T-cell (primary cell): ENCODE data around the gene CPNE6. TPM values are rescaled to one million over a fixed set of nuclear protein-coding genes. Genes with fewer than 3 reads are reported as not detected.

Experiments
- ATAC-seq, 4 experiments: fragments of 200-7000 bp in 3 of 4; fragments of 150-1000 bp in 1 of 4; cut with Tn5 transposase; replicated peaks in 1 of 4; 1 replicate in 3 of 4; 2 replicates in 1 of 4; pipeline ENCODE4 v1.10.0; 2021; ENCODE audit warnings: moderate library complexity in 3 of 4, mild to moderate bottlenecking in 2 of 4, moderate number of reproducible peaks in 1 of 4
- CTCF ChIA-PET, 2 donors: fragments of 300-600 bp; sonication (Branson Sonifier 250); formaldehyde crosslinking; loops; one replicate each; lab custom pipeline; 2022; ENCODE audit warnings: antibody characterized with exemption in 2 of 2; lab: Charles Lee
- POLR2A ChIA-PET, 2 donors: fragments of 300-600 bp; sonication (Branson Sonifier 250); formaldehyde crosslinking; loops; one replicate each; lab custom pipeline; 2022; ENCODE audit warnings: antibody characterized with exemption in 2 of 2; lab: Charles Lee
- DNase-seq, 35 experiments: peaks; one replicate each; pipeline versions ENCODE4 v3.0.0 to v3.0.0-alpha.2; 2013 to 2023
- H3K27ac ChIP-seq: one replicate; pipeline ENCODE4 v1.5.1; 2013; ENCODE audit warnings: low read length
- H3K27me3 ChIP-seq, 2 experiments: replicated peaks in 1 of 2; 1 replicate in 1 of 2; 2 replicates in 1 of 2; pipeline versions ENCODE4 v1.6.1 to v1.7.0; 2013; ENCODE audit warnings: low read length in 1 of 2, mixed read lengths in 1 of 2; ENCODE audit not compliant: control insufficient read depth in 2 of 2, insufficient read depth in 2 of 2; ENCODE audit errors: extremely low read depth in 1 of 2
- H3K36me3 ChIP-seq, 2 donors: 1 replicate in 1 of 2; 2 replicates in 1 of 2; pipeline versions ENCODE4 v1.6.1 to v1.7.0; 2013; ENCODE audit warnings: low read length in 1 of 2; ENCODE audit not compliant: control insufficient read depth in 2 of 2, insufficient read depth in 1 of 2; ENCODE audit errors: extremely low read depth in 1 of 2
- H3K4me1 ChIP-seq, 2 experiments: 1 replicate in 1 of 2; 2 replicates in 1 of 2; pipeline versions ENCODE4 v1.6.1 to v1.7.0; 2013; ENCODE audit warnings: low read length in 2 of 2, mixed read lengths in 1 of 2; ENCODE audit not compliant: insufficient read depth in 2 of 2, control insufficient read depth in 1 of 2; ENCODE audit errors: extremely low read depth in 1 of 2
- H3K4me3 ChIP-seq, 2 donors: 1 replicate in 1 of 2; 2 replicates in 1 of 2; pipeline versions ENCODE4 v1.5.1 to v1.7.0; 2013; ENCODE audit warnings: mild to moderate bottlenecking in 2 of 2, low read length in 1 of 2, moderate library complexity in 1 of 2; ENCODE audit not compliant: control insufficient read depth in 1 of 2; ENCODE audit errors: extremely low read depth in 1 of 2
- H3K9me3 ChIP-seq: 2 replicates; pipeline ENCODE4 v1.7.0; 2013
- H3K27ac Mint-ChIP-seq, 2 donors: one replicate each; pipeline ENCODE4 v1.8.0; 2020 to 2021; ENCODE audit warnings: mild to moderate bottlenecking in 2 of 2, mixed read lengths in 2 of 2
- H3K27me3 Mint-ChIP-seq, 2 donors: one replicate each; pipeline ENCODE4 v1.8.0; 2021 to 2022; ENCODE audit warnings: mixed read lengths in 2 of 2
- H3K36me3 Mint-ChIP-seq: one replicate; pipeline ENCODE4 v1.8.0; 2021; ENCODE audit warnings: mixed read lengths
- H3K4me1 Mint-ChIP-seq, 3 donors: one replicate each; pipeline ENCODE4 v1.8.0; 2020 to 2022; ENCODE audit warnings: mixed read lengths in 3 of 3, mild to moderate bottlenecking in 1 of 3
- H3K4me3 Mint-ChIP-seq, 3 donors: one replicate each; pipeline ENCODE4 v1.8.0; 2020 to 2022; ENCODE audit warnings: mild to moderate bottlenecking in 3 of 3, mixed read lengths in 3 of 3, moderate library complexity in 3 of 3
- H3K9me3 Mint-ChIP-seq, 3 donors: one replicate each; pipeline ENCODE4 v1.8.0; 2020 to 2022; ENCODE audit warnings: mixed read lengths in 3 of 3
- WGBS: methylation state at CpG from one replicate; pipeline ENCODE4 v1.1.5; 2013; ENCODE audit warnings: missing lambda C conversion rate; ENCODE audit not compliant: insufficient coverage; 5-methylcytosine and 5-hydroxymethylcytosine counted together
- total RNA-seq, 35 experiments: library from RNA in 6 of 35; stranded (reverse) in 6 of 35; fragments of 120-200 nt in 1 of 35; gene quantifications; one replicate each; pipeline versions ENCODE4 v1.2.1 to v1.2.4 and lab custom pipeline; 2013 to 2026

CPNE6 gene
- total RNA-seq, 5 donors from 2014 or later (not counting 1 experiment from before 2014, with no cell fraction given), result not detected

- no CpG with 5 or more reads among the region's 1 CpG for WGBS
- no peaks in the 10 kb centered on the region for H3K9me3 ChIP-seq
- ChIA-PET CTCF (interaction anchor here in 1 of 2 donors (1.4 kb wide), 1 partner anchor 22 kb away, joined by 4 read pairs; no protein-coding TSS in a partner anchor), POLR2A (no interaction called here)
- H3K4me3 ChIP-seq, result no peak overlapping the region
- H3K27ac ChIP-seq, result no peak overlapping the region
- no peaks in the 10 kb centered on the region for H3K36me3 Mint-ChIP-seq
- no peaks in the 10 kb centered on the region for H3K27me3 Mint-ChIP-seq
- no peak for ATAC-seq
- H3K27me3 ChIP-seq, result no peaks in the 10 kb centered on the region
- peaks cover 8 to 20% (median 11%) of the 10 kb centered on the region in 3 donors for H3K4me1 Mint-ChIP-seq
- peaks cover 0 to 9% of the 10 kb centered on the region in 2 experiments for H3K4me1 ChIP-seq
- DNase-seq, result no peak
- no peaks in the 10 kb centered on the region for H3K9me3 Mint-ChIP-seq
- no peaks in the 10 kb centered on the region for H3K36me3 ChIP-seq
- H3K27ac Mint-ChIP-seq, result no peak overlapping the region
- H3K4me3 Mint-ChIP-seq, result no peak overlapping the region
Measured at GRCh38 chr14:24087004-24087403, 15.6 kb downstream of the CPNE6 start.

- H3K9me3 ChIP-seq, result no peaks in the 10 kb centered on the region
- no peaks in the 10 kb centered on the region for H3K27me3 ChIP-seq
- CTCF ChIA-PET, result interaction anchor here (0.7 kb wide), 3 partner anchors 7 to 402 kb away, joined by 4 to 8 read pairs (median 5); no protein-coding TSS in a partner anchor
- no peaks in the 10 kb centered on the region for H3K36me3 ChIP-seq
- no peak overlapping the region for H3K27ac ChIP-seq
- DNase-seq, result no peak
- H3K36me3 Mint-ChIP-seq, result no peaks in the 10 kb centered on the region
- H3K4me3 Mint-ChIP-seq, result no peak overlapping the region
- 69% methylated on average over 2 of the region's 2 CpGs for WGBS
- no peaks in the 10 kb centered on the region for H3K9me3 Mint-ChIP-seq
- peaks cover 5 to 18% (median 13%) of the 10 kb centered on the region in 3 donors for H3K4me1 Mint-ChIP-seq
- H3K4me3 ChIP-seq, result no peak overlapping the region
- peaks cover 0 to 5% of the 10 kb centered on the region in 2 experiments for H3K4me1 ChIP-seq
- POLR2A ChIA-PET, result no interaction called here
- no peaks in the 10 kb centered on the region for H3K27me3 Mint-ChIP-seq
- ATAC-seq, result no peak
- H3K27ac Mint-ChIP-seq, result no peak overlapping the region
Measured at GRCh38 chr14:24088095-24088494, 16.7 kb downstream of the CPNE6 start.

- 100% methylated on average over 3 of the region's 6 CpGs for WGBS
- Mint-ChIP-seq H3K4me3 (no peak overlapping the region), H3K9me3 (no peaks in the 10 kb centered on the region), H3K36me3 (no peaks in the 10 kb centered on the region), H3K4me1 (peaks cover 12 to 31% (median 21%) of the 10 kb centered on the region in 3 donors), H3K27ac (no peak overlapping the region), H3K27me3 (no peaks in the 10 kb centered on the region)
- no peaks in the 10 kb centered on the region for H3K27me3 ChIP-seq
- no peak overlapping the region for H3K27ac ChIP-seq
- ChIA-PET CTCF (interaction anchor here (0.6 to 7.6 kb wide), 14 partner anchors 8 to 501 kb away, joined by 3 to 96 read pairs (median 5); partner anchors contain the start of gene IRF9 (in 1 of the 2)), POLR2A (no interaction called here)
- no peak for ATAC-seq
- peaks cover 0 to 16% of the 10 kb centered on the region in 2 experiments for H3K4me1 ChIP-seq
- no peaks in the 10 kb centered on the region for H3K36me3 ChIP-seq
- no peak for DNase-seq
- H3K4me3 ChIP-seq, result no peak overlapping the region
- no peaks in the 10 kb centered on the region for H3K9me3 ChIP-seq
Measured at GRCh38 chr14:24089890-24090289, 18.5 kb downstream of the CPNE6 start.

GRCh38 chr14:24092110-24092504 lies 20.7 kb downstream of the CPNE6 start:
- no peak for DNase-seq
- H3K36me3 Mint-ChIP-seq, result peaks cover 4% of the 10 kb centered on the region

GRCh38 chr14:24092505-24093206 lies 21.3 kb downstream of the CPNE6 start:
- no peaks in the 10 kb centered on the region for H3K9me3 ChIP-seq
- H3K4me3 ChIP-seq, result no peak overlapping the region
- ATAC-seq (no peak), DNase-seq (no peak)
- H3K36me3 ChIP-seq, result peaks cover 0 to 2% of the 10 kb centered on the region in 2 donors
- H3K4me1 ChIP-seq, result peaks cover 5 to 26% of the 10 kb centered on the region in 2 experiments
- H3K27ac ChIP-seq, result no peak overlapping the region
- Mint-ChIP-seq H3K4me1 (peaks cover 28 to 46% (median 39%) of the 10 kb centered on the region in 3 donors), H3K4me3 (peak overlapping the region; percentile 93 to 97 (median 96)), H3K27ac (peak overlapping the region; percentile 91 to 98), H3K9me3 (no peaks in the 10 kb centered on the region), H3K27me3 (no peaks in the 10 kb centered on the region), H3K36me3 (peaks cover 4% of the 10 kb centered on the region)
- 100% methylated on average over 2 of the region's 4 CpGs for WGBS
- ChIA-PET CTCF (interaction anchor here in 1 of 2 donors (1.0 to 7.6 kb wide), 2 partner anchors 16 to 22 kb away, joined by 5 to 96 read pairs; partner anchors contain the start of genes DCAF11 and NRL), POLR2A (interaction anchor here in 1 of 2 donors (0.7 kb wide), 1 partner anchor 790 kb away, joined by 3 read pairs; no protein-coding TSS in a partner anchor)
- no peaks in the 10 kb centered on the region for H3K27me3 ChIP-seq

More at GRCh38 chr14:24092110-24092504, 20.7 kb downstream of the CPNE6 start:
- Histone ChIP-seq H3K9me3 (no peaks in the 10 kb centered on the region), H3K36me3 (peaks cover 0 to under 1% of the 10 kb centered on the region in 2 donors), H3K27ac (no peak overlapping the region), H3K4me3 (no peak overlapping the region), H3K27me3 (no peaks in the 10 kb centered on the region), H3K4me1 (peaks cover 5 to 26% of the 10 kb centered on the region in 2 experiments)
- no peak for ATAC-seq
- Mint-ChIP-seq H3K4me1 (peaks cover 28 to 46% (median 39%) of the 10 kb centered on the region in 3 donors), H3K27ac (peak overlapping the region; percentile 91 to 98), H3K9me3 (no peaks in the 10 kb centered on the region), H3K27me3 (no peaks in the 10 kb centered on the region), H3K4me3 (peak overlapping the region; percentile 93 to 97 (median 96))
- POLR2A ChIA-PET, result interaction anchor here in 1 of 2 donors (0.6 kb wide), 2 partner anchors 12 to 15 kb away, joined by 3 read pairs; no protein-coding TSS in a partner anchor
- CTCF ChIA-PET, result interaction anchor here (1.0 to 7.6 kb wide), 3 partner anchors 11 to 22 kb away, joined by 5 to 96 read pairs (median 17); partner anchors contain the start of genes DCAF11 (in 1 of the 2) and NRL (in 1 of the 2)

GRCh38 chr14:24093207-24093900 lies 22.0 kb downstream of the CPNE6 start:
- peaks cover 2 to 5% of the 10 kb centered on the region in 2 donors for H3K36me3 ChIP-seq
- no peak for ATAC-seq
- no peaks in the 10 kb centered on the region for H3K27me3 ChIP-seq
- H3K4me1 ChIP-seq, result peaks cover 5 to 26% of the 10 kb centered on the region in 2 experiments
- Mint-ChIP-seq H3K4me3 (peak overlapping the region; percentile 93 to 97 (median 96)), H3K36me3 (peaks cover 4% of the 10 kb centered on the region), H3K27ac (peak overlapping the region; percentile 91 to 98), H3K4me1 (peaks cover 28 to 46% (median 39%) of the 10 kb centered on the region in 3 donors), H3K27me3 (no peaks in the 10 kb centered on the region), H3K9me3 (no peaks in the 10 kb centered on the region)
- H3K4me3 ChIP-seq, result peak overlapping the region; percentile 79 to 92
- POLR2A ChIA-PET, result interaction anchor here in 1 of 2 donors (0.6 to 0.7 kb wide), 3 partner anchors 10 to 790 kb away, joined by 3 to 4 read pairs (median 3); no protein-coding TSS in a partner anchor
- no peaks in the 10 kb centered on the region for H3K9me3 ChIP-seq
- 89% methylated on average over 18 of the region's 19 CpGs for WGBS
- CTCF ChIA-PET, result interaction anchor here in 1 of 2 donors (1.0 to 7.6 kb wide), 2 partner anchors 15 to 21 kb away, joined by 5 to 96 read pairs; partner anchors contain the start of genes DCAF11 and NRL
- no peak for DNase-seq
- peak overlapping the region; percentile 83 for H3K27ac ChIP-seq
